Neural progenitor cell (in vitro differentiated cells): ENCODE results near the gene SPACA7.

ENCODE experiments used
- EZH2 ChIP-seq: fragments of 200-600 bp; sonication (generic); IDR thresholded peaks from 2 replicates; pipeline ENCODE4 v1.6.1; 2017; ENCODE audit warnings: antibody characterized with exemption, mild to moderate bottlenecking, moderate library complexity
- EZH2phosphoT487 ChIP-seq: fragments of 200-600 bp; sonication (generic); IDR thresholded peaks from 2 replicates; pipeline ENCODE4 v1.6.1; 2017; ENCODE audit warnings: antibody characterized with exemption
- TF ChIP-seq, protein P1 (sequence below): fragments of 200-600 bp; sonication (generic); IDR thresholded peaks from 2 replicates; pipeline ENCODE4 v1.5.1; 2017; ENCODE audit warnings: antibody characterized with exemption, mild to moderate bottlenecking

DNA sequence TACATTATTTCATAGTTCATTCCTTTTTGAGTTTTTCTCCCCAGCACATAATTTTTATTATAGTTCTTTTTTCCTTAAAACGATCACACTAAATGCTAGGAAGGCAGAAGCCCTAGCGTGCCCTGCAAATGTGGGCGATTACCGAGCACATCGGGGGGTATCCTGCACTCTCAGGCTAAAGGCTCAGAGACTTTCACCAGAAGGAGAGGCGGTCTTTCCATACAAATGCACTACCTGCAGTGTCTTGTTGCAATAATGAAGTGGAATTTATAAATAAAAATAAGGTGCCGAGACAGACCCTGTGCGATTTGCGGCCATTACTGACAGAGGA, 29.3 kb upstream of the SPACA7 start:
- TF ChIP-seq, protein P1, sequence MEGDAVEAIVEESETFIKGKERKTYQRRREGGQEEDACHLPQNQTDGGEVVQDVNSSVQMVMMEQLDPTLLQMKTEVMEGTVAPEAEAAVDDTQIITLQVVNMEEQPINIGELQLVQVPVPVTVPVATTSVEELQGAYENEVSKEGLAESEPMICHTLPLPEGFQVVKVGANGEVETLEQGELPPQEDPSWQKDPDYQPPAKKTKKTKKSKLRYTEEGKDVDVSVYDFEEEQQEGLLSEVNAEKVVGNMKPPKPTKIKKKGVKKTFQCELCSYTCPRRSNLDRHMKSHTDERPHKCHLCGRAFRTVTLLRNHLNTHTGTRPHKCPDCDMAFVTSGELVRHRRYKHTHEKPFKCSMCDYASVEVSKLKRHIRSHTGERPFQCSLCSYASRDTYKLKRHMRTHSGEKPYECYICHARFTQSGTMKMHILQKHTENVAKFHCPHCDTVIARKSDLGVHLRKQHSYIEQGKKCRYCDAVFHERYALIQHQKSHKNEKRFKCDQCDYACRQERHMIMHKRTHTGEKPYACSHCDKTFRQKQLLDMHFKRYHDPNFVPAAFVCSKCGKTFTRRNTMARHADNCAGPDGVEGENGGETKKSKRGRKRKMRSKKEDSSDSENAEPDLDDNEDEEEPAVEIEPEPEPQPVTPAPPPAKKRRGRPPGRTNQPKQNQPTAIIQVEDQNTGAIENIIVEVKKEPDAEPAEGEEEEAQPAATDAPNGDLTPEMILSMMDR: no peak
- TF ChIP-seq EZH2 (no peak), EZH2phosphoT487 (no peak)
